Activated naive CD8-positive, alpha-beta T cell treated with anti-CD3 and anti-CD28 coated beads for 36 hours (primary cell): ENCODE data around the gene TSKS. TPM values are rescaled to one million over a fixed set of nuclear protein-coding genes. Genes with fewer than 3 reads are reported as not detected.
A peak's percentile ranks its signal among the peaks of the same experiment; 100 is the strongest.

Experiments used
- DNase-seq: peaks from one replicate; pipeline ENCODE4 v3.0.0; 2021
- H3K27ac Mint-ChIP-seq: one replicate; pipeline ENCODE4 v1.8.0; 2022; ENCODE audit warnings: mild to moderate bottlenecking, moderate library complexity, mixed read lengths
- H3K27me3 Mint-ChIP-seq: one replicate; pipeline ENCODE4 v1.8.0; 2022; ENCODE audit warnings: mild to moderate bottlenecking, mixed read lengths
- H3K36me3 Mint-ChIP-seq: one replicate; pipeline ENCODE4 v1.8.0; 2021; ENCODE audit warnings: mild to moderate bottlenecking, mixed read lengths
- H3K4me1 Mint-ChIP-seq: one replicate; pipeline ENCODE4 v1.8.0; 2021; ENCODE audit warnings: mixed read lengths
- H3K4me3 Mint-ChIP-seq: one replicate; pipeline ENCODE4 v1.8.0; 2022; ENCODE audit warnings: mild to moderate bottlenecking, moderate library complexity, mixed read lengths
- H3K9me3 Mint-ChIP-seq: one replicate; pipeline ENCODE4 v1.8.0; 2022; ENCODE audit warnings: mixed read lengths
- total RNA-seq, 2 experiments: library from RNA; stranded (reverse); gene quantifications; one replicate each; pipeline ENCODE4 v1.2.3, GENCODE V29; 2021

The TSKS gene
- total RNA-seq, 2 experiments from 2014 or later = 0.58 to 0.72 TPM

DNA sequence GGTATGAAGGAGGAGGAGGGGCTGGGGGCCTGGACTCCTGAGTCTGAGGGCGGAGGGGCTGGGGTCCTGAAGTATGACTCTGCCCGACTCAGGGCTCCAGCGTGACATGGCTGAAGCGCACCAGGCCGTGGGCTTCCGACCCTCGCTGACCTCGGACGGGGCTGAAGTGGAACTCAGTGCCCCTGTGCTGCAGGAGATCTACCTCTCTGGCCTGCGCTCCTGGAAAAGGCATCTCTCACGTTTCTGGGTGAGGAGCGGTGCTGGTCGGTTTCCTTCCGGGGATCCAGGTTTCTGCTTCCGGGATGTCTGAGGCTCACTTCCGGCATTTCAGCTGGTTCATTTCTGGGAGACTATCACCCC, 71.0 kb downstream of the TSKS start:
- Mint-ChIP-seq H3K27ac (no peak overlapping the region), H3K27me3 (peaks cover 26% of the 10 kb centered on the region), H3K4me3 (no peak overlapping the region), H3K9me3 (no peaks in the 10 kb centered on the region), H3K4me1 (peaks cover 30% of the 10 kb centered on the region), H3K36me3 (peaks cover 21% of the 10 kb centered on the region)
- DNase-seq = no peak

DNA sequence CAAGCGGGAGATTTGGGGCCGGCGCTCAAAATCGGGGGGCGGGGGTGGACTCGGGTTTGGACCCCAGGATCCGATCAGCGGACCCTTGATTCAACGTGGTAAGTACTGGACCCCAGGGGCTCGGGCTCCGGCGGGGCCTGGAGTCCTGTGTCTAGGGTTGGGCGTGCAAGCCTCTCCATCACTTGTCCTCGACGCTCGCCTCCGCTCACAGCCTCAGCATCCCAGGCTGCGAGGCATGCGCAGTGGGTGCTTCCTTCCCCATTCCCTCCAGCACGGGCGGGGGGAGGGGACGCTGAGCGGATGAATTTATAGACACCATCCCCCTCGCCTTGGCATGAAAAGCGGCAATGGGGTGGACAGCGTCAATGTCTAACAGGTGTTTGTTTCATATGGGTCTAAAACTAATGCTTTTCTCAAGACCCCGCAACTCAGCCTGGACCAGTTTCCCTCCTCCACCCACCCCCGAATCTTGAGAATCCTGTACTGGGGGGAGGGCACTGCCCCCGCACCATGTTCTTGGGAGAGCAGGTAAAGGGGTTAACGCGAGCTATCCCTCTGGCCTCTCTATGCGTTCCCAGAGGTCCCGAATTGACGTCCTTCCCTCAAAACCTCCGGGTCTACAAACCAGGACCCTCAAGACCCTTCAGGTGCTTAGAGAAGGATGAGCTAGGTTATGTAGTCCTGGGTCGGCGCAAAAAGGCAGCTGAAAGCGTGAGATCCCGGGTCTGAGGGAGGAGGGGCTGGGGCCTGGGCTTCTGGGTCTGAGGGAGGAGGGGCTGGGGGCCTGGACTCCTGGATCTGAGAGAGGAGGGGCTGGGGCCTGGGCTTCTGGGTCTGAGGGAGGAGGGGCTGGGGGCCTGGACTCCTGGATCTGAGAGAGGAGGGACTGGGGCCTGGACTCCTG, 71.6 kb downstream of the TSKS start:
- peak overlapping the region; percentile 74 for H3K4me3 Mint-ChIP-seq
- no peaks in the 10 kb centered on the region for H3K9me3 Mint-ChIP-seq
- peaks cover 26% of the 10 kb centered on the region for H3K27me3 Mint-ChIP-seq
- H3K27ac Mint-ChIP-seq = peak overlapping the region; percentile 52
- H3K36me3 Mint-ChIP-seq = peaks cover 24% of the 10 kb centered on the region
- H3K4me1 Mint-ChIP-seq = peaks cover 33% of the 10 kb centered on the region
- DNase-seq = no peak

DNA sequence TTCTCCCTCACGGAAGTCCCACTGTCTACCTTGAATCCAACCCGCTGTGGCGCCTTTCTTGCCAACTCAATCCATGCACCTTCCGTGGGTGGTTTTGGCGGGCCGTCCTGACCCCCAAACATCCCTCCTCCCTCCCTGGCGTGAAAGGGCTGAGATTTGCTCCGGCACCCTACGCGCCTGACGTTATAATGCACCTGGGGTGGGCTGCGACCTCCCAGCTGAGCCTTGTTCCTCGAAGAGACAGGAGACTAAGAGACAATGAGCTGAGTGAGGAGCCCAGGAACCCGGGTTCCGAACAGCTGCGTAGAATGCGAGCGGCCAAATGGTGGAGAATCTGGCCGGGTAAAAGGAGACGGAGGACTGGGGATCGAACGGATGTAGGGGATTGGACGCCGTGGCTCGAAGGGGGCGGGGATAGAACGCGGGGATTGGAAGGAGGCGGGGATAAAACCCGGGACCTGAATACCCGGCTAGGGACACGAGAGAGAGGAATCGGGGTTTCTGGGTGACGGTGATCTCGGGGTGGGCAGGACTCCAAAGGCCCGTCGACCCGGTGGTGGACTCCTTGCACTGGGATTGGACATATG, 72.4 kb downstream of the TSKS start, which contains the start of gene CPT1C:
TSS of gene CPT1C (plus strand) at position 461 of the 587 bp plus-strand sequence. CDS start 1,137 bp downstream, outside the sequence.
- peak within 1 kb of the TSS; percentile 74 for H3K4me3 Mint-ChIP-seq
- no peaks in the 10 kb centered on the region for H3K9me3 Mint-ChIP-seq
- peak; percentile 60 for DNase-seq
- H3K27ac Mint-ChIP-seq = peak within 1 kb of the TSS; percentile 77
- peaks cover 33% of the 10 kb centered on the region for H3K4me1 Mint-ChIP-seq
- peaks cover 26% of the 10 kb centered on the region for H3K27me3 Mint-ChIP-seq
- peaks cover 25% of the 10 kb centered on the region for H3K36me3 Mint-ChIP-seq

DNA sequence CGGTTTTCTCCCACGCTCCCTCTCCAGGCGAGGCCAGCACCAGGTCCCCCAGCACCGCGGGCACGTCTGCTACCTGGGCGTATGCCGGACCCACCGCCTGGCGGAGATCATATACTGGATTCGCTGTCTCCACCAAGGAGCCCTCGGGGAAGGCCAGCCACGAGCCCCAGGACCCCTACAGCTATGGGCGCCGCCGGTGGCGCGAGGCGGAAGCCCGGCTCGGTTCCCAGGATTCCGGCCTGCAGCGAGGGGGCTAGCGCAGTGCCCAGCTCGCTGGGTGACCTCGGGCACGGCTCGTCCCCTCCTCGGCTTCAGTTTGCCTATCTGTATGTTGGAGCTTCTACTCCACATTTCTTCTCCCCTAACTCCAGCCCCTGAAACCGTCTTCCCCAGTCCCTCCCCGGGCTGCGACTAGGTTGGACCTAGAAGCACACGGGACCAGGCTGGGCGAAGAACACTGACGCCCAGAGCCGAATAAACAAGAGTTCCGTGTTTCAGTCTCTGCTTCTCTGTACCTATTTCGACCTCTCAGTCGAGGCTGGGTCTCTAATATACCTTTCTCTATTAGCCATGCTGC, 72.9 kb downstream of the TSKS start:
- Mint-ChIP-seq H3K9me3 (no peaks in the 10 kb centered on the region), H3K4me1 (peaks cover 36% of the 10 kb centered on the region), H3K36me3 (peaks cover 30% of the 10 kb centered on the region), H3K4me3 (peak overlapping the region; percentile 74), H3K27ac (peak overlapping the region; percentile 77), H3K27me3 (peaks cover 26% of the 10 kb centered on the region)
- DNase-seq = no peak

Other genes starting within 250 kb of the TSKS start
- gene RCN3, start 235.3 kb downstream of the TSKS start, total RNA-seq = 1 to 10 TPM; 3.6 to 4.3 TPM
- gene NOSIP, start 182.8 kb downstream of the TSKS start, total RNA-seq = 10 to 100 TPM; 61.4 to 69.5 TPM
- gene PRRG2, start 182.0 kb downstream of the TSKS start, total RNA-seq = 1 to 10 TPM; 1.5 to 1.6 TPM
- gene PRR12, start 172.1 kb downstream of the TSKS start, total RNA-seq = 10 to 100 TPM; 16.0 to 17.8 TPM
- gene RRAS, start 123.2 kb downstream of the TSKS start, total RNA-seq = 1 to 10 TPM; 4.4 to 5.0 TPM
- 10 to 100 TPM; 58.9 to 62.2 TPM for gene SCAF1, start 121.1 kb downstream of the TSKS start, total RNA-seq
- gene IRF3, start 97.4 kb downstream of the TSKS start, total RNA-seq = 100 to 1,000 TPM in 1 of 2 experiments, 10 to 100 TPM in 1; 94.5 to 105 TPM
- gene BCL2L12, start 97.4 kb downstream of the TSKS start, total RNA-seq = 10 to 100 TPM; 74.1 to 81.9 TPM
- 100 to 1,000 TPM; 538 to 547 TPM for gene PRMT1, start 86.0 kb downstream of the TSKS start, total RNA-seq
- 10 to 100 TPM in 1 of 2 experiments, 1 to 10 TPM in 1; 9.5 to 12.0 TPM for gene ADM5, start 73.7 kb downstream of the TSKS start, total RNA-seq
- 1 to 10 TPM in 1 of 2 experiments, under 1 TPM in 1; 0.89 to 1.1 TPM for gene CPT1C, start 72.2 kb downstream of the TSKS start, total RNA-seq
- 10 to 100 TPM; 83.0 to 83.2 TPM for gene AP2A1, start 3.7 kb upstream of the TSKS start, total RNA-seq
- 10 to 100 TPM; 28.7 to 30.9 TPM for gene FUZ, start 50.0 kb upstream of the TSKS start, total RNA-seq
- 10 to 100 TPM; 41.6 to 44.8 TPM for gene MED25, start 55.0 kb upstream of the TSKS start, total RNA-seq
- 10 to 100 TPM; 73.9 to 76.4 TPM for gene PTOV1, start 87.9 kb upstream of the TSKS start, total RNA-seq
- 100 to 1,000 TPM in 1 of 2 experiments, 10 to 100 TPM in 1; 78.9 to 143 TPM for gene PNKP, start 104.3 kb upstream of the TSKS start, total RNA-seq
- 10 to 100 TPM; 21.0 to 22.7 TPM for gene AKT1S1, start 114.0 kb upstream of the TSKS start, total RNA-seq
- gene TBC1D17, start 114.4 kb upstream of the TSKS start, total RNA-seq = 10 to 100 TPM; 22.6 to 24.0 TPM
- gene IL4I1, start 133.6 kb upstream of the TSKS start, total RNA-seq = 1 to 10 TPM; 2.3 to 2.9 TPM
- gene ATF5, start 165.9 kb upstream of the TSKS start, total RNA-seq = 10 to 100 TPM; 23.4 to 25.4 TPM
- 100 to 1,000 TPM; 164 to 179 TPM for gene NUP62, start 166.2 kb upstream of the TSKS start, total RNA-seq
- not detected for gene SIGLEC11, start 197.9 kb upstream of the TSKS start, total RNA-seq